Ureter (tissue), 1 donor: ENCODE data around the gene MATN1. TPM values are rescaled to one million over a fixed set of nuclear protein-coding genes. Genes with fewer than 3 reads are reported as not detected.

Experiments used
- DNase-seq: peaks from one replicate; pipeline ENCODE4 v3.0.0-alpha.2; 2020; ENCODE audit warnings: low spot score
- total RNA-seq: library from RNA; stranded (reverse); gene quantifications from one replicate; pipeline ENCODE4 v1.2.4, GENCODE V29; 2023
- donor health status: DM: yes; HTN: yes; CAD: no.

The MATN1 gene
- total RNA-seq, 1 donor from 2014 or later, result not detected

GRCh38 chr1:30745156-30745833 is 21.9 kb upstream of the MATN1 start:
- no peak for DNase-seq

GRCh38 chr1:30744060-30744756 is 20.8 kb upstream of the MATN1 start:
- no peak for DNase-seq

DNA sequence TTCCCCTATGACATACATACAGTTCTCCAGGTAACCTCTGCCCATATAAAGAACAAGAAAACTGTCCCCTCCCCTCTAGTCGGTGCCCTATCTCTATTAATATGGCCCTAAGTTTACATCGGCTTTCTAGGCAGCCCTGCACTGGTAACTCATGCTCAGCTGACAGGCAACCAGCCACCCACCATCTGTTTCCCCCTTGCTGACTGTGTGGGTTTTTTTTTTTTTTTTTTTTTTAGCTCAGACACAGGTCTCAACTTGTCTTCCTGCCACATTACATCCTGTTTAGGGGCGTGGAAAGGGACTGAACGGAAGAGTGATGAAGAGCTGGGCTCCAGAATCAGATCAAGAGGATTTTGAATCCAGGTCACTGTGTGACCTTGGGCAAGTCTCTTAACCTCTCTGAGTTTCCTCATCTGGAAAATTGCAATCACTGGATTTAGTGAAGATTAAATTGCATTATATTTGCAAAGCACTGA is 20.2 kb upstream of the MATN1 start:
- DNase-seq, result no peak

- DNase-seq, result no peak
Observed at GRCh38 chr1:30742963-30743559, 19.7 kb upstream of the MATN1 start.

GRCh38 chr1:30742300-30742962 is 19.0 kb upstream of the MATN1 start:
- DNase-seq, result no peak

DNA sequence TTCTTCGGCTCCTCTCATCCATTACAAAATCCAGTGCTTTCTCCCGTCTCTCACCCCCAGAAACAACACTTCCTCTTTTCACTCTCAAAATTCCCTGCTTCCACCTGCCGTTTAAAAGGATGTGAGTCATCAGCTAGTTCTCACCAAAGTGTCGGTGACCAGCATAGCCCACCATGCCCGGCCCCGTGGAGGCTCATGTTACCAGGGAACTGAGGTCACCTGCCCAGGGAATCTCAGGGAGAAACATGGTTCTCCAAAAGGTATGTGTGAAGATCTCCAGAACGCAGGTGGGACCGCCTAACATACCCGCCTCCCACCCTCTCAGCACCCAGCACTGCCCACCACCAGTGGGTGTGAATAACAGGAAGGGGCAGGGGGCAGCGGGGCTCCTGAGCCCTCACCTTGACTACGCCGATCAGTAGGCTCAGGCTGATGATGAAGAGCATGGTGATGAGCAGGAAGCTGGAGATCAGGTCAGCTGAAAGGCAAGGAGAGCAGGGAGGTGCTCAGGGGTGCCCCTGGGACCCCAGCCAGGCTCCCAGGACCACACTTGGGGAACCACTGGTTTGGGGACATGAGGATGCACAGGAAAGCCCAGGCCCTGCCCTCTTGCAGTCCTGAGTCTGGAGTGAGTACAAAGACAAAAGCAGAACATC is 18.0 kb upstream of the MATN1 start:
- DNase-seq, result no peak

DNA sequence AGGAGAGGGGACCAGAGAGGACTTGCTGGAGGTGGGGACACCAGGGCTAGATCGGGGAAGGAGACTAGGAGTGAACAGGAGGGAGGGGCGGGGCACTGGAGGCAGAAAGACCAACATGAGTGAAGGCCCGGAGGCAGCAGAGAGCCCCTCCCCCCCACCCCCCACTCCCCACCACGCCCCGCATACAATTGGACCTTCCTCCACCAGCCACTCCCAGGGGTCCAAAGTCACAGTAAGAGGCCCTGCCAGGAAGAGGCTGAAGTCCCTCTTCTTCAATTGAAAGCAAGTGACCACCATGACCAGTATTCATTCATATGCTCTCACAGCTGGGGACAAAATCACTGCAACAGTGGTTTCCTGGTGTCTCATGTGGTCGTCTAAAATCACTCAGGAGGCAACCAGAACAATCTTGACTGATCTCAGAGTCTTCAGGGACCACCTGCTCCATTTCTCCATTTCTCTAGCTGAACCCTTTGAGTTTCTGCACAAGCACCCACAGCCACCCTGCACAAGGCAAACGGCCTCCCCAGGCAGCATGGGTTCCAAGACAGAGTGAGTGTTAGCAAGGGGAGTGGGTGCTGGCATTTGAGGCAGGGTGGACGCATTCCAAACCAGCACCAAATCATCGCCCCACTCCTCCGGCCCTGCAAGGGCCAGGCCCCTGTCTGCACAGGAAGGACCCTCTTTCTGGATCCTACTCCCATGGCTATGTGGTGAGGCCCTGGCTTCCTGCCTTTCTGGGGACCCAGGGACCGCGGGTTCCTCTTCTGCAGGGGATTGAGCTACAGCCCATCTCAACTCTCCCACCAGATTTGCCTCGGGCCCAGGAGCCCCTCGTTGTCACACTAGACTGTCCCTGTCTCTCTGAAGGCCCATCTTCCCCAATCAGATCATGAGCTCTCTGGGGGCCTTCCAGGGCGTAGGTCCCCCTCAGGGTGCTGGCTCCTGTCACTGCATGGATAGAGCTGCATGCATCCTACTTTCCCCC is 17.2 kb upstream of the MATN1 start:
- no peak for DNase-seq

DNA sequence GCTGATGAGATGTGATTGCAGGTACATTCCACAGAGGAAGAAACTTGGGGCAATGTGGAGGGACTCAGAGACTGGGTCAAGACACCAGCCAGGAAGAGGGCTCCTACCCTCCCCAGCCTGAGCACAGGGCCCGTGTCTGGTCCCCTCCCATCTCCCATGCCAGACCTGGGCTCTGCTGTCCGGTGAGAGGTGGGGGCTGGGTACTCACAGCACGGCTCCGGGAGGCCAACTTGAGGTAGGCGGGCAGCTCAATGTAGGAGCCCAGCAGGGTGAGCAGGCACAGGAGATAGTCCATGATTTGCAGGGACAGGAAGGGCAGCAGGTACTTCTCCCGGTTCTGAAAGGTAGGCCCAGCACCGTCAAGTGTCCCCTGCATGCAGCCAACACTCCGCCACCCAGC is 16.2 kb upstream of the MATN1 start:
- no peak for DNase-seq

- no peak for DNase-seq
Observed at GRCh38 chr1:30738715-30739559, 15.6 kb upstream of the MATN1 start.

GRCh38 chr1:30738040-30738714 is 14.8 kb upstream of the MATN1 start:
- no peak for DNase-seq

DNA sequence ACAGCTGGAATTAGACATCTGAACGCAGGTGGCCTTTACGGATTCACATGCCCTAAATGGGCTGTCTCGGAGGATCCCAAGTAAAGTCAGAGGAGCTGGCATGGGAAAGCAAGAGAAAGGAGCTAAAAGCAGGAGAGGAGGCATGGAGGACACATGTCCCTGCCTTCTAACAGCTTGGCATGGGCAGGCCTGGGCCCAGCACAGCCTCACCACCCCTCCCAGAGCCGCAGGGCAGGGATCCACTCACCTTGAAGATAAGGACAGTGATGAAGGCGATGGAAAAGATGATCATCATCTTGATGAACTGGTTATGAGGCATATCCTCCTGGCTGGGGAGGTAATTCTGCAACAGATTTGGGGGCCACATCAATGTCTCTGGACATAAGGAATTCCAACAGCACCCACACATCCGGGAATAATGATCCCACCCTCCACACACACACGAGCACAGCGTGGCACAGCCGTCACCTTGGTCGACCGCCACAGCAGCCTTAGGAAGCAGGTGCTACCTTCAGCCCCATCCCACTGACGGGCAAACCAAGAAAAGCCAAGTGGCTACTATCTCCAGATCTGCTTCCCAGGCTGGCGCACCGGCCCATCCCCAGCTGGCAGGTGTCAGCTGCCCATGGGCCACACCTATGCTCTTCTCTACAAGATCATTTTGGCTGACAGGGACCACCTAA is 14.1 kb upstream of the MATN1 start:
- DNase-seq, result no peak

GRCh38 chr1:30735668-30736498 is 12.5 kb upstream of the MATN1 start:
- DNase-seq, result no peak

GRCh38 chr1:30735124-30735523 is 11.7 kb upstream of the MATN1 start:
- DNase-seq, result no peak

- no peak for DNase-seq
Observed at GRCh38 chr1:30734580-30734979, 11.2 kb upstream of the MATN1 start.

- no peak for DNase-seq
Observed at GRCh38 chr1:30734106-30734505, 10.7 kb upstream of the MATN1 start.

GRCh38 chr1:30733493-30733892 is 10.1 kb upstream of the MATN1 start:
- DNase-seq, result no peak

GRCh38 chr1:30732277-30732996 is 9.1 kb upstream of the MATN1 start:
- DNase-seq, result no peak
